Measurements from ENCODE around the gene ABI3BP. TPM values are rescaled to one million over a fixed set of nuclear protein-coding genes. Genes with fewer than 3 reads are reported as not detected.

Gene ABI3BP
- total RNA-seq, 5 donors from 2014 or later (not counting 1 experiment from before 2014, with no cell fraction given), result 0.18 to 0.66 (median 0.43) TPM; not detected in 2

DNA sequence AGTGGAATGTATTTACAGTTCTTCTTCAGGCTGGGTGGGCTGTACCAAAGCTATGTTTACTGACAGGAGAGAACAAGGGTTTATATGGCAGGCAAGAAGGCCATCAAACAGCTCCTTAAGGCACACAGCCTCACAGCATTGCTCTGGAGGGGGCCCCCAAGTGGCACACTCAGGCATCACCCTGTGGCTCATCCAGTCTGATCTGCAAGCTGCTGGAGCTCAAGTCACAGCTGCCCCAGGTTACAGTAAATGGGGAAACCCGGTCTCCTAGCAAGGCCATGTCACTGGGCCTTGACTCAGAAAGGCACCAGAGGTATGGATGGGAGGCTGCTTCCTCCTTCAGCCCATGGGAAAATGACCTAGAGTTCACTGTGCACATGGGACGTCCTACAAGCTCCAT lies 216.5 kb downstream of the ABI3BP start:
- Histone ChIP-seq H3K4me1 (ENCODE audit: control insufficient read depth in 1 of 2, extremely low read depth in 1 of 2, insufficient read depth in 2 of 2, low read length in 2 of 2) (no peaks in the 10 kb centered on the region), H3K27ac (ENCODE audit: low read length) (no peak overlapping the region), H3K27me3 (replicated peaks in 1 of 2; ENCODE audit: control insufficient read depth in 2 of 2, extremely low read depth in 1 of 2, insufficient read depth in 2 of 2, low read length in 1 of 2) (no peaks in the 10 kb centered on the region), H3K4me3 (ENCODE audit: control insufficient read depth in 1 of 2, extremely low read depth in 1 of 2, low read length in 1 of 2) (no peak overlapping the region), H3K36me3 (ENCODE audit: control insufficient read depth in 2 of 2, extremely low read depth in 1 of 2, insufficient read depth in 1 of 2, low read length in 1 of 2) (no peaks in the 10 kb centered on the region), H3K9me3 (no peaks in the 10 kb centered on the region)
- DNase-seq, result no peak
- no peak for ATAC-seq (replicated peaks in 1 of 4)
- H3K4me1 Mint-ChIP-seq, result no peaks in the 10 kb centered on the region
- POLR2A ChIA-PET, result no interaction called here
- H3K36me3 Mint-ChIP-seq, result no peaks in the 10 kb centered on the region
- no peaks in the 10 kb centered on the region for H3K27me3 Mint-ChIP-seq
- CTCF ChIA-PET, result no interaction called here
- no CpG with 5 or more reads among the region's 2 CpGs for WGBS (ENCODE audit: insufficient coverage)
- no peak overlapping the region for H3K4me3 Mint-ChIP-seq
- H3K9me3 Mint-ChIP-seq, result no peaks in the 10 kb centered on the region
- H3K27ac Mint-ChIP-seq, result no peak overlapping the region

DNA sequence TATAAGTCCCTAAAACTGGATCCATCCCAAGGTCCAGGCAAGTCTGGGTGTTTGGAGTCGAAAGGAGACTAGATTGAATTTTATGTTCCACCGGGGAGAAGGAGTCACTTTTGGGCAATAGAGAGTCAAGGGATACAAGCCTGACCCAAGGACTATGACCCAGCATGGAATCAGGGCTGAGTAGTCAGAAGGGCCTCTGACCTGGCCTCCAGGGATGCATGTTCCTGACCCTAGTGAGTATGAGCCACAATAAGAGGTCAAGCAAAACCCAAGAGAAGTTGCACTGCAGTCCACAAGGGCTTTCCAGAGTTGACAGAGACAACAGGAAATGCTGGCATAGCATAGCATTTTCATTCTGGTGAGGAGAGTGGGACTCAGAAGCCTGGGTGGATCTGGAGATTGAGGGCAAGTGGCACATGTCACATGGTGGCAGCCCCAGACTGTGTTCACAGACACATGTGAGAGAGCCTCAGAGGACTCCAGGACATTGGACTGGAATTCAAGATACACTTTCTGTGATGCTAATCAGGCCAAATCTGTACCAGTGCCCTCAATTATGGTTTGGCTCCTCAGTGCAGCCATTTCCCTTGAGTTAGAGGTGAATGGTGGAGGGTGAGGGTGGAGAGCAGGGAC lies 217.0 kb downstream of the ABI3BP start:
- Mint-ChIP-seq H3K27ac (no peak overlapping the region), H3K4me1 (no peaks in the 10 kb centered on the region), H3K27me3 (no peaks in the 10 kb centered on the region), H3K4me3 (no peak overlapping the region), H3K36me3 (no peaks in the 10 kb centered on the region), H3K9me3 (no peaks in the 10 kb centered on the region)
- ATAC-seq (replicated peaks in 1 of 4), result no peak
- no peaks in the 10 kb centered on the region for H3K27me3 ChIP-seq (replicated peaks in 1 of 2; ENCODE audit: control insufficient read depth in 2 of 2, extremely low read depth in 1 of 2, insufficient read depth in 2 of 2, low read length in 1 of 2)
- DNase-seq, result no peak
- no peaks in the 10 kb centered on the region for H3K9me3 ChIP-seq
- H3K36me3 ChIP-seq (ENCODE audit: control insufficient read depth in 2 of 2, extremely low read depth in 1 of 2, insufficient read depth in 1 of 2, low read length in 1 of 2), result no peaks in the 10 kb centered on the region
- no peak overlapping the region for H3K27ac ChIP-seq (ENCODE audit: low read length)
- no peak overlapping the region for H3K4me3 ChIP-seq (ENCODE audit: control insufficient read depth in 1 of 2, extremely low read depth in 1 of 2, low read length in 1 of 2)
- WGBS (ENCODE audit: insufficient coverage), result 90% methylated on average over 2 of the region's 2 CpGs
- POLR2A ChIA-PET, result no interaction called here
- CTCF ChIA-PET, result no interaction called here
- H3K4me1 ChIP-seq (ENCODE audit: control insufficient read depth in 1 of 2, extremely low read depth in 1 of 2, insufficient read depth in 2 of 2, low read length in 2 of 2), result no peaks in the 10 kb centered on the region

DNA sequence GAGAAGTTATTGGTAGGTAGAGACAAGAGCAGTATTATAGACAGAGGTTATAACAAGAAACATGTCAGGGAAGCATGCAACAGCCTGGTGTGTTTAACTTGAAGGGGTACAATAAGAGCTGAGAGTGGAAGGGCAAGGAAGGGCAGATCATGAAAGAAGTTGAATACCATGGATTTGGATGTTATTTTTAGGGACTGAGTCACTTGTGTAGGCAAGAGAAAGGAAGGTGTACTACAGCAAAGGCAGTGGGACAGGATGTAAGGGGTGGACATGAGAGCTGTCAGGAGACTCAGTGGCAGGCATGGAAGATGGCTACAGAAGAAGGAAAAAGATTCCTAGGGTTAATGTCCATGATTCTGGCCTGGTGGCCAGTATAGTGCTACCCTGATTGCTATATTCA lies 217.6 kb downstream of the ABI3BP start:
- no peaks in the 10 kb centered on the region for H3K4me1 ChIP-seq (ENCODE audit: control insufficient read depth in 1 of 2, extremely low read depth in 1 of 2, insufficient read depth in 2 of 2, low read length in 2 of 2)
- H3K4me3 Mint-ChIP-seq, result no peak overlapping the region
- H3K36me3 ChIP-seq (ENCODE audit: control insufficient read depth in 2 of 2, extremely low read depth in 1 of 2, insufficient read depth in 1 of 2, low read length in 1 of 2), result no peaks in the 10 kb centered on the region
- CTCF ChIA-PET, result no interaction called here
- no peaks in the 10 kb centered on the region for H3K4me1 Mint-ChIP-seq
- H3K27me3 ChIP-seq (replicated peaks in 1 of 2; ENCODE audit: control insufficient read depth in 2 of 2, extremely low read depth in 1 of 2, insufficient read depth in 2 of 2, low read length in 1 of 2), result no peaks in the 10 kb centered on the region
- no peak overlapping the region for H3K4me3 ChIP-seq (ENCODE audit: control insufficient read depth in 1 of 2, extremely low read depth in 1 of 2, low read length in 1 of 2)
- POLR2A ChIA-PET, result no interaction called here
- no peaks in the 10 kb centered on the region for H3K27me3 Mint-ChIP-seq
- H3K9me3 Mint-ChIP-seq, result no peaks in the 10 kb centered on the region
- H3K27ac Mint-ChIP-seq, result no peak overlapping the region
- H3K36me3 Mint-ChIP-seq, result no peaks in the 10 kb centered on the region
- DNase-seq (no peak), ATAC-seq (replicated peaks in 1 of 4) (no peak)
- H3K9me3 ChIP-seq, result no peaks in the 10 kb centered on the region
- no peak overlapping the region for H3K27ac ChIP-seq (ENCODE audit: low read length)

GRCh38 chr3:100775226-100775625 lies 218.0 kb downstream of the ABI3BP start:
- POLR2A ChIA-PET, result no interaction called here
- no peak overlapping the region for H3K4me3 ChIP-seq (ENCODE audit: control insufficient read depth in 1 of 2, extremely low read depth in 1 of 2, low read length in 1 of 2)
- no peak overlapping the region for H3K4me3 Mint-ChIP-seq
- H3K36me3 Mint-ChIP-seq, result no peaks in the 10 kb centered on the region
- CTCF ChIA-PET, result no interaction called here
- WGBS (ENCODE audit: insufficient coverage), result 94% methylated on average over 3 of the region's 3 CpGs
- H3K27ac Mint-ChIP-seq, result no peak overlapping the region
- H3K4me1 Mint-ChIP-seq, result no peaks in the 10 kb centered on the region
- H3K27me3 Mint-ChIP-seq, result no peaks in the 10 kb centered on the region
- H3K9me3 Mint-ChIP-seq, result no peaks in the 10 kb centered on the region
- no peaks in the 10 kb centered on the region for H3K36me3 ChIP-seq (ENCODE audit: control insufficient read depth in 2 of 2, extremely low read depth in 1 of 2, insufficient read depth in 1 of 2, low read length in 1 of 2)
- no peaks in the 10 kb centered on the region for H3K4me1 ChIP-seq (ENCODE audit: control insufficient read depth in 1 of 2, extremely low read depth in 1 of 2, insufficient read depth in 2 of 2, low read length in 2 of 2)
- ATAC-seq (replicated peaks in 1 of 4) (no peak), DNase-seq (no peak)
- H3K27me3 ChIP-seq (replicated peaks in 1 of 2; ENCODE audit: control insufficient read depth in 2 of 2, extremely low read depth in 1 of 2, insufficient read depth in 2 of 2, low read length in 1 of 2), result no peaks in the 10 kb centered on the region
- H3K9me3 ChIP-seq, result no peaks in the 10 kb centered on the region
- no peak overlapping the region for H3K27ac ChIP-seq (ENCODE audit: low read length)

DNA sequence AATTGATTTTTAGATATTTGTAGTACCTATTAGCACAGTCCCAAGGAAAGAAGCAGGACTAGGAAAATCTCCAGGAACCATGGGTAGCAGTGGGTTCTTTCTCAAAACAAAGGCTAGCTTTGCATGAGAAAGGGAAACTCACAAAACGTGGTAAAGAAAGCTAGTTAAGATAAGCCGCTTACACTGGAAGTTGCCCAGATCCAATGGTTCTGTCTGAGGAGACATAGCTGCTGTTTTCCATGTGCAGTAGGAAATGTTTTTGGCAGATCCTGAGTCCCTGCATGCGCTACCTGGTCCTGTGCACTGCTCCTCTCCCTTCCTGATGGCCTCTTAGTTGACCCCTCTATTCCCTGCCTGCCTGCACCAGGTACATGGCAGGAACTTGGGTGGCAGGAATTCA lies 223.5 kb downstream of the ABI3BP start:
- H3K9me3 ChIP-seq, result no peaks in the 10 kb centered on the region
- H3K27me3 ChIP-seq (replicated peaks in 1 of 2; ENCODE audit: control insufficient read depth in 2 of 2, extremely low read depth in 1 of 2, insufficient read depth in 2 of 2, low read length in 1 of 2), result no peaks in the 10 kb centered on the region
- ChIA-PET CTCF (no interaction called here), POLR2A (no interaction called here)
- H3K36me3 ChIP-seq (ENCODE audit: control insufficient read depth in 2 of 2, extremely low read depth in 1 of 2, insufficient read depth in 1 of 2, low read length in 1 of 2), result no peaks in the 10 kb centered on the region
- H3K36me3 Mint-ChIP-seq, result peaks cover 1% of the 10 kb centered on the region
- peaks cover 0 to 5% (median 1%) of the 10 kb centered on the region in 3 donors for H3K4me1 Mint-ChIP-seq
- WGBS (ENCODE audit: insufficient coverage), result 95% methylated on average over 2 of the region's 3 CpGs
- no peaks in the 10 kb centered on the region for H3K4me1 ChIP-seq (ENCODE audit: control insufficient read depth in 1 of 2, extremely low read depth in 1 of 2, insufficient read depth in 2 of 2, low read length in 2 of 2)
- H3K4me3 ChIP-seq (ENCODE audit: control insufficient read depth in 1 of 2, extremely low read depth in 1 of 2, low read length in 1 of 2), result no peak overlapping the region
- H3K27ac ChIP-seq (ENCODE audit: low read length), result no peak overlapping the region
- H3K9me3 Mint-ChIP-seq, result no peaks in the 10 kb centered on the region
- ATAC-seq (replicated peaks in 1 of 4) (no peak), DNase-seq (no peak)
- H3K4me3 Mint-ChIP-seq, result no peak overlapping the region
- H3K27ac Mint-ChIP-seq, result no peak overlapping the region
- no peaks in the 10 kb centered on the region for H3K27me3 Mint-ChIP-seq

- Histone ChIP-seq H3K27me3 (replicated peaks in 1 of 2; ENCODE audit: control insufficient read depth in 2 of 2, extremely low read depth in 1 of 2, insufficient read depth in 2 of 2, low read length in 1 of 2) (no peaks in the 10 kb centered on the region), H3K9me3 (no peaks in the 10 kb centered on the region), H3K4me3 (ENCODE audit: control insufficient read depth in 1 of 2, extremely low read depth in 1 of 2, low read length in 1 of 2) (no peak overlapping the region), H3K4me1 (ENCODE audit: control insufficient read depth in 1 of 2, extremely low read depth in 1 of 2, insufficient read depth in 2 of 2, low read length in 2 of 2) (no peaks in the 10 kb centered on the region), H3K27ac (ENCODE audit: low read length) (no peak overlapping the region), H3K36me3 (ENCODE audit: control insufficient read depth in 2 of 2, extremely low read depth in 1 of 2, insufficient read depth in 1 of 2, low read length in 1 of 2) (no peaks in the 10 kb centered on the region)
- Mint-ChIP-seq H3K4me3 (no peak overlapping the region), H3K27ac (no peak overlapping the region), H3K9me3 (no peaks in the 10 kb centered on the region), H3K4me1 (peaks cover 0 to 6% (median 1%) of the 10 kb centered on the region in 3 donors), H3K36me3 (peaks cover 2% of the 10 kb centered on the region), H3K27me3 (no peaks in the 10 kb centered on the region)
- no CpG with 5 or more reads among the region's 2 CpGs for WGBS (ENCODE audit: insufficient coverage)
- ATAC-seq (replicated peaks in 1 of 4) (no peak), DNase-seq (no peak)
- POLR2A ChIA-PET, result no interaction called here
- CTCF ChIA-PET, result no interaction called here
Measured at GRCh38 chr3:100766069-100766468, 227.2 kb downstream of the ABI3BP start.

- ATAC-seq (replicated peaks in 1 of 4), result no peak
- WGBS (ENCODE audit: insufficient coverage), result no CpG with 5 or more reads among the region's 3 CpGs
- peaks cover 2% of the 10 kb centered on the region for H3K36me3 Mint-ChIP-seq
- no peaks in the 10 kb centered on the region for H3K27me3 ChIP-seq (replicated peaks in 1 of 2; ENCODE audit: control insufficient read depth in 2 of 2, extremely low read depth in 1 of 2, insufficient read depth in 2 of 2, low read length in 1 of 2)
- H3K27ac ChIP-seq (ENCODE audit: low read length), result no peak overlapping the region
- POLR2A ChIA-PET, result no interaction called here
- H3K4me3 Mint-ChIP-seq, result no peak overlapping the region
- no peaks in the 10 kb centered on the region for H3K36me3 ChIP-seq (ENCODE audit: control insufficient read depth in 2 of 2, extremely low read depth in 1 of 2, insufficient read depth in 1 of 2, low read length in 1 of 2)
- H3K27ac Mint-ChIP-seq, result no peak overlapping the region
- no peaks in the 10 kb centered on the region for H3K9me3 Mint-ChIP-seq
- no peaks in the 10 kb centered on the region for H3K4me1 ChIP-seq (ENCODE audit: control insufficient read depth in 1 of 2, extremely low read depth in 1 of 2, insufficient read depth in 2 of 2, low read length in 2 of 2)
- DNase-seq, result no peak
- H3K9me3 ChIP-seq, result no peaks in the 10 kb centered on the region
- CTCF ChIA-PET, result no interaction called here
- peaks cover 0 to 6% (median 1%) of the 10 kb centered on the region in 3 donors for H3K4me1 Mint-ChIP-seq
- H3K4me3 ChIP-seq (ENCODE audit: control insufficient read depth in 1 of 2, extremely low read depth in 1 of 2, low read length in 1 of 2), result no peak overlapping the region
- H3K27me3 Mint-ChIP-seq, result no peaks in the 10 kb centered on the region
Measured at GRCh38 chr3:100765437-100765975, 227.7 kb downstream of the ABI3BP start.
